ENCODE measurements around the gene MNDA.

DNA sequence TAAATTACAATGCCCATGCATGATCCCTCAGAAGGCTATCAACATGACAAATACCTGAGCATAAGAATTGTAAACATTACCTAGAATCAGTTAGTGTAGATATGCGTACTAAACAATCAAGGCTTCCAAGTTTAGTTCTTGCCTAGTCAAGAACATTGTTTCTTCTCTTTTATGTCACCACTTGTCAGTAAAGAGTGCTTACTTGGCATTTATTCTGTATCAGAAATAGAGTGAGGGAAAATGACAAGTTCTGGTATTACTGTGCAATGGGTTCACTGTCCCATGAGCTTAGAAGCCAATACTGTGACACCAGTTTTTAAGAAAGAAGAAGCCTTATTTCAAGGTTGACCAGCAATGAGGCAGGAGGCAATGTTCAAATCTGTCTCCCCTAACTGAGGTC, 27.5 kb upstream of the MNDA start:
- TF ChIP-seq CTCF (conservative IDR thresholded peaks at IDR 0.05 in 1 of 2, IDR thresholded peaks at IDR 0.05 in 1 of 2; ENCODE audit: low read depth in 1 of 2, low read length in 2 of 2) (no peak), EZH2 (IDR thresholded peaks at IDR 0.05; ENCODE audit: low read length, missing control alignments) (no peak)
